AG04450 (cell line): ENCODE measurements around the gene ZNF385D. TPM values are rescaled to one million over a fixed set of nuclear protein-coding genes. Genes with fewer than 3 reads are reported as not detected.
A peak's percentile ranks its signal among the peaks of the same experiment; 100 is the strongest.

ENCODE experiments used
- CTCF ChIA-PET: fragments of 300-600, 350-600 bp; formaldehyde crosslinking; extraction: SDS; loops from one replicate; lab custom pipeline; 2022; ENCODE audit warnings: antibody characterized with exemption, inconsistent platforms; lab: Charles Lee
- POLR2A ChIA-PET: fragments of 350-600 bp; formaldehyde crosslinking; extraction: SDS; loops from one replicate; lab custom pipeline; 2021; ENCODE audit warnings: antibody characterized with exemption, inconsistent platforms; lab: Yijun Ruan, JAX
- DNase-seq: peaks from one replicate; pipeline ENCODE4 v3.0.0-alpha.2; 2011; ENCODE audit warnings: low read depth, low spot score
- H3K27ac ChIP-seq: one replicate; pipeline ENCODE4 v1.5.1; 2012; ENCODE audit warnings: low read depth, low read length, control low read depth
- H3K27me3 ChIP-seq: one replicate; pipeline ENCODE4 v1.6.0; 2012; ENCODE audit warnings: low read length; ENCODE audit not compliant: control insufficient read depth, insufficient read depth
- H3K4me3 ChIP-seq: 2 replicates; pipeline ENCODE4 v1.5.1; 2011; ENCODE audit warnings: mild to moderate bottlenecking, low read depth, low read length, control low read depth
- H3K9me3 ChIP-seq: 2 replicates; pipeline ENCODE4 v1.5.1; 2012; ENCODE audit warnings: low read length; ENCODE audit not compliant: control insufficient read depth, insufficient read depth
- polyA plus RNA-seq: library from polyadenylated mRNA; depleted of rRNA; stranded (reverse); fragments of >200 nt; gene quantifications from 2 replicates; pipeline ENCODE4 v1.2.3, GENCODE V29; 2011
- TF ChIP-seq, protein P1 (sequence below): IDR thresholded peaks from 2 replicates; pipeline ENCODE4 v1.5.1; 2011; ENCODE audit warnings: low read depth, low read length, control low read depth, inconsistent platforms

Gene ZNF385D
- polyA plus RNA-seq, 1 experiment = 0.10 TPM

DNA sequence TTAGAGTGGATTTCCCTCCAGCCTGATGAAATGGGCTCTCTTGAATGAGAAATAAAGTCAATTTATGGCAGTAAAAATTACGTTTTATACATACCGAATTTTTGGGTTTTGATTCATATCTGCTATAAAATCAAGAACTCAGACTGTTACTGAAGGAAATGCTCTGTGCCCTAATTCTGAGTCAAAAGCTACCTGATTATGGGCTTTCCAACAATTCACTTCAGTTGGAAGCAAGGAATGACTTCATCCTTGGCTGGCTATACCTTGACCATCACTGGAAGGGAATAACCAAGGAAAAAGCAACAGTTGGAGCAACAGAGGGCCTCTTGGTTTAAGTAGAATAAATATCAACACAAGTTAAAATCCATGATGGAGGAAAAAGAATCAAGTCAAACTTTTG is 88.6 kb downstream of the ZNF385D start:
- Histone ChIP-seq H3K27ac (no peak overlapping the region), H3K27me3 (no peaks in the 10 kb centered on the region), H3K4me3 (no peak overlapping the region), H3K9me3 (no peaks in the 10 kb centered on the region)
- DNase-seq = no peak
- POLR2A ChIA-PET = no interaction called here
- CTCF ChIA-PET = no interaction called here
- TF ChIP-seq, protein P1, sequence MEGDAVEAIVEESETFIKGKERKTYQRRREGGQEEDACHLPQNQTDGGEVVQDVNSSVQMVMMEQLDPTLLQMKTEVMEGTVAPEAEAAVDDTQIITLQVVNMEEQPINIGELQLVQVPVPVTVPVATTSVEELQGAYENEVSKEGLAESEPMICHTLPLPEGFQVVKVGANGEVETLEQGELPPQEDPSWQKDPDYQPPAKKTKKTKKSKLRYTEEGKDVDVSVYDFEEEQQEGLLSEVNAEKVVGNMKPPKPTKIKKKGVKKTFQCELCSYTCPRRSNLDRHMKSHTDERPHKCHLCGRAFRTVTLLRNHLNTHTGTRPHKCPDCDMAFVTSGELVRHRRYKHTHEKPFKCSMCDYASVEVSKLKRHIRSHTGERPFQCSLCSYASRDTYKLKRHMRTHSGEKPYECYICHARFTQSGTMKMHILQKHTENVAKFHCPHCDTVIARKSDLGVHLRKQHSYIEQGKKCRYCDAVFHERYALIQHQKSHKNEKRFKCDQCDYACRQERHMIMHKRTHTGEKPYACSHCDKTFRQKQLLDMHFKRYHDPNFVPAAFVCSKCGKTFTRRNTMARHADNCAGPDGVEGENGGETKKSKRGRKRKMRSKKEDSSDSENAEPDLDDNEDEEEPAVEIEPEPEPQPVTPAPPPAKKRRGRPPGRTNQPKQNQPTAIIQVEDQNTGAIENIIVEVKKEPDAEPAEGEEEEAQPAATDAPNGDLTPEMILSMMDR = no peak

DNA sequence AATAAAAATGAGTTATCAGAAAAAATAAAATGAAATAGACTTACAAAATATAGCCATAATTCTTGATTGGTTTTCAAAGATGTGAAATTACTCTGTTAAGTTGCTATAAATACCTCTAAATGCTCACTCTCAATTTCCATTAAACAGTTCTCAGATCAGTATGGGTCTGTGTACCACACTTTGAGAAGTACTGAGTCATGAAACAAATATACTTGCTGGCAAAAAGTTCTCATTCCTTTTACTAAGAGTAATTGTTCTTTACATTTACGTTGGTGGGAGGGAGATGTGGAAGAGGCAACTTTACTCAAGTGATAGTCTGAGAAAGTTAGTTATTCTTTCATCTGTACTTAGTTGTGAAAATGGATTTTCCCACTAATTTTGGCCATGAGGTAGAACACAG is 96.3 kb downstream of the ZNF385D start:
- Histone ChIP-seq H3K27me3 (no peaks in the 10 kb centered on the region), H3K4me3 (no peak overlapping the region), H3K9me3 (no peaks in the 10 kb centered on the region), H3K27ac (no peak overlapping the region)
- CTCF ChIA-PET = no interaction called here
- TF ChIP-seq, protein P1 = no peak
- peak; percentile 21 for DNase-seq
- POLR2A ChIA-PET = no interaction called here

DNA sequence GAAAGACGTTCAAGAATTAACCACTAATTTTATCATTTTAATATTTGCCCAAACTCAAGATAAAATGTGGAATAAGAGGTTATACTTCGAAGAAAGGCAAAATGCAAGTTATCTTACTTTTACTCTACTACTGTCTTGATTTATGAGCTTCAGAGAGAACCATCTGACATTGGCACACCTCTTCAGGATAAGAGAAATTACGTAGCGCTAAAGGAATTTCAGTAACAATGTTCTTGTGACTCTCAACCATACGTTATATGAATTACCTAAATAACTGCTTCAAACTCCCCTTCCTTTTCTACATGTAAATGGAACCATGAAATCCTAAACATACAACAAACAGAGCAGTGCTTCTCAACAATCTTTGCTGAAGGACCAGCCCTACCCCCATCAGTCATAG is 96.8 kb downstream of the ZNF385D start:
- no peak for DNase-seq
- no peaks in the 10 kb centered on the region for H3K9me3 ChIP-seq
- ChIA-PET CTCF (no interaction called here), POLR2A (no interaction called here)
- no peak overlapping the region for H3K4me3 ChIP-seq
- H3K27ac ChIP-seq = no peak overlapping the region
- no peaks in the 10 kb centered on the region for H3K27me3 ChIP-seq
- TF ChIP-seq, protein P1 = no peak

DNA sequence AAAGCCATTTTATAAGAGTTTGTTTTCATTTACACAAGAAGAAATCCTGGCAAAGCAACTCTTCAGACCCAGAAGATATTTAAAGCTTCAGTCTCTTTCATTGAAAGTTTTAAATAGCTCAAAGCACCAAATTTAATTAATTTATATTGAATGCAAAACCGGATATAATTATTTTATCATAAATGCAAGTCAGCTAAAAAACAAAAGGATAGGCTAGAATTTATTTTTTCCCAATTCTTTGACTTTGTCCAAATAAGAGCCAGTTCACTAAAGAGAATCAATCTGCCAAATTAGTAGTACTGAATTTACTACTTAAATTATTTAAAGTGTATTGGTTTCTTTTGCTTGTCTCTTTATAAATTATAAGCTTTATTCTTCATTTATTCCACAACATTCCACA is 101.5 kb downstream of the ZNF385D start:
- ChIA-PET POLR2A (no interaction called here), CTCF (no interaction called here)
- H3K27me3 ChIP-seq = no peaks in the 10 kb centered on the region
- no peak for DNase-seq
- H3K9me3 ChIP-seq = no peaks in the 10 kb centered on the region
- no peak overlapping the region for H3K4me3 ChIP-seq
- TF ChIP-seq, protein P1 = no peak
- H3K27ac ChIP-seq = no peak overlapping the region

DNA sequence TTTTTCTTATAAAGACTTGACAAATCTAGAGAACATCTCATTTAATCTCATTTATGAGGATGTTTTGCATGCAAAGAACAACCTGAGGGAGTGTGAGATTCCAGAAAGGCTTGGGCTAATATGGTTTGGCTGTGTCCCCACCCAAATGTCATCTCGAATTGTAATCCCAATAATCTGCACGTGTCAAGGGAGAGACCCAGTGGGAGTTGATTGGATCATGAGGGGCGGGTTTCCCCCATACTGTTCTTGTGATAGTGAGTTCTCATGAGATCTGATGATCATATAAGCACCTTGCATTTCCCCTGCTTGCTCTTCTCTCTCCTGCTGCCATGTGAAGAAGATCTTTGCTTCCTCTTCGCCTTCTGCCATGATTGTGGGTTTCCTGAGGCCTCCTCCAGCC is 103.0 kb downstream of the ZNF385D start:
- Histone ChIP-seq H3K9me3 (no peaks in the 10 kb centered on the region), H3K27ac (no peak overlapping the region), H3K27me3 (no peaks in the 10 kb centered on the region), H3K4me3 (no peak overlapping the region)
- ChIA-PET POLR2A (no interaction called here), CTCF (no interaction called here)
- DNase-seq = no peak
- TF ChIP-seq, protein P1 = no peak
